ENCODE measurements around the gene MORN4.
A peak's percentile ranks its signal among the peaks of the same experiment; 100 is the strongest.
"Not testable (repeated sequence)": the region's sequence is repeated elsewhere in the genome, so short reads cannot be mapped to it uniquely, and the experiment has no call there.

The MORN4 gene

GRCh38 chr10:97640868-97641811 is 7.8 kb upstream of the MORN4 start:
- peak; percentile 34 for DNase-seq
- ATAC-seq, result no peak

DNA sequence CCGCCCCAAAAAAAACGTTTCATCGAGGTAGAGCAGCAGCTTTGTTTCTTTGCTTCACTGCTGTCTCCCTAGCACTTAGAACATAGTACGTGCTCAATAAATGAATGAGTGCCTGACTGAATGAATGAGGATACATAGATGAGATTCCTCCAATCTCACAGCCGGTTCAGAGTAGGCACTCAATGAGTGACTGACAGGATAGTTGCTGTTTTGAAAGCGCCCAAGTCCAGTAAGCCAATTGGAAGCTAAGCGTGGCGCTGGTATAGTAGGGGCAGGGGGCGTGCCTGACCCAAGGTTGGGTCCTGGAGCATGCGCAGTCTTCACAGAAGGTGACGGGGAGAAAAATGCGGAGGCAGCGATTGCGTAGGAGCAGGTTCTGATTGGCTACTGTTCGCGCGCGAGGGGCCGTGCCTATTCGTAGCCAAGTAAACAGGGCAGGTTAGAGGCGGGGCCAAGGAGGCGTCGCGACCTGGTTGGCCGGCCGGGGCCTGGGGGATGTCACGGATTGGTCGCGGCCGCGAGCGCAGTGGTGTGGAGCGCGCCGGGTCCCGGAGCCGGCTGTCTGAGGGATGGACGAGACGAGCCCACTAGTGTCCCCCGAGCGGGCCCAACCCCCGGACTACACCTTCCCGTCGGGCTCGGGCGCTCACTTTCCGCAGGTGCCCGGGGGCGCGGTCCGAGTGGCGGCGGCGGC is 7.0 kb upstream of the MORN4 start, which contains the start of gene PI4K2A:
TSS of gene PI4K2A (plus strand) at position 498 of the 694 bp plus-strand sequence. CDS start at position 570, 72 bp downstream.
- ATAC-seq (peak; percentile 100), DNase-seq (peak; percentile 99)

- not testable (repeated sequence) for ATAC-seq, DNase-seq
Measured at GRCh38 chr10:97639090-97639489, 5.8 kb upstream of the MORN4 start.

DNA sequence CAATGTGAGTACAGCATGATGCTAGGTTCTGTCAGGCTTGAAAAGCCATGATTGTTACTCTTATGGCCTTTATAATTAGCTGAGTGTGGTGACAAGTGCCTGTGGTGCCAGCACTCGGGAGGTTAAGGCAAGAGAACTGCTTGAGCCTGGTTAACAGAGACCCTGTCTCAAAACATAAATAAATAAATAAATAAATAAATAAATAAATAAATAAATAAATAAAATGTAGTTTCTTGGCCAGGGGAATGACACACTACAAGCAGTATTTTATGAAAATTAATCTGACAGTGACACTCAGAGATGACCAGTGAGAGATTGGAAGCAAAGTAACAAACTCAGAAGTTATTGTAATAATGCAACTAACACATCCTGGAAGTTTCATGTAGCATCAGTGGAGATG is 2.3 kb upstream of the MORN4 start:
- DNase-seq, result no peak

DNA sequence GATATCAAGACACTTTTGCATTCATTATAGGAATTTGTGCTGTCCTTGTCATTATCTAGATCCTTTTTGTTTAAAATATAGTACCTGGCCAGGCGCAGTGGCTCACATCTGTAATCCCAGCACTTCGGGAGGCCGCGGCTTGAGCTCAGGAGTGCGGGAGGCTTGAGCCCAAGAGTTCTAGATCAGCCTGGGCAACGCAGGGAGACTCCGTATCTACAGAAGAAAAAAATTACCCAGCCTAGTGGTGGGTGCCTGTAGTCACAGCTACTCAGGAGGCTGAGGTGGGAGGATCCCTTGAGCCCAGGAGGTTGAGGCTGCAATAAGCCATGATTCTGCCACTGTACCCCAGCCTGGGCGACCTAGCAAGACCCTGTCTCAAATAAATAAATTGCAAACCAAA is 621 bp upstream of the MORN4 start:
- ATAC-seq, result peak; percentile 38

More for the DNA sequence above, 2.3 kb upstream of the MORN4 start:
- no peak for ATAC-seq

DNA sequence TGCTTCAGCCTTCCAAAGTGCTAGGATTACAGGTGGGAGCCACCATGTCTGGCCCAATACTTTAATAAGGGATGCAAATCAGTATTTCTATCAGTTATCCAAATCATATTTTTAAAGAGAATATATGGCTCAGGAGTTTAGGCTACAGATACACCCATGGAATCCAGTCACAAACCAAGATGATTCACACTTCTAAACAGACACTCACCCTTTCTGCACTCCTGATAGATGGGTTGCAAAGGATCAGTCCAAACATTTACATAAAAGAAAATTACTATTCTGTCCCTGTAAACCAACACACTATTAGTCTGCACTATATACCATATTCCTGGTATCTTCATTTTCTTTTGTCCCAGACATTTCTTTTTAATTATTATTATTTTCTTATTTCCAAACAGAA is 2.2 kb downstream of the MORN4 start:
- ATAC-seq, result no peak
- no peak for DNase-seq

More for the DNA sequence above, 621 bp upstream of the MORN4 start:
- peak; percentile 14 for DNase-seq

GRCh38 chr10:97629289-97629688 is 4.0 kb downstream of the MORN4 start:
- DNase-seq (no peak), ATAC-seq (no peak)

DNA sequence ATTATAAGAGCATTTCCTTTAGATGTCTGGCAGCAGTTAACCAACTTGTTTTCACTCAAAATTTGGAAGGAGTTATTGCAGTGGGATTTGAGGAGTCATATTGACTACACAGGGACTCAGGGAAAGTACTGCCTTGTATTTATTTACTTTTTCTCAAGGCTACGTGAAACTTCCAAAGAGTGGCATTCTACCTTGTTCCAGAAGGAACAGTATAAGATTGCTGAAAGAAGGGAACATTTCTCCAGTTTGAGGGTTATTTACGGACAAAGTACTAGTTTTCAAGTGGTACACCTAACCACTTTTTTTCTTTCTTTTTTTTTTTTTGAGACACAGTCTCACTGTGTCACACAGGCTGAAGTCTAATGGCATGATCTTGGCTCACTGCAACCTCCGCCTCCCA is 5.1 kb downstream of the MORN4 start:
- DNase-seq (no peak), ATAC-seq (no peak)

- no peak for ATAC-seq
- DNase-seq, result no peak
Measured at GRCh38 chr10:97627731-97628130, 5.6 kb downstream of the MORN4 start.

DNA sequence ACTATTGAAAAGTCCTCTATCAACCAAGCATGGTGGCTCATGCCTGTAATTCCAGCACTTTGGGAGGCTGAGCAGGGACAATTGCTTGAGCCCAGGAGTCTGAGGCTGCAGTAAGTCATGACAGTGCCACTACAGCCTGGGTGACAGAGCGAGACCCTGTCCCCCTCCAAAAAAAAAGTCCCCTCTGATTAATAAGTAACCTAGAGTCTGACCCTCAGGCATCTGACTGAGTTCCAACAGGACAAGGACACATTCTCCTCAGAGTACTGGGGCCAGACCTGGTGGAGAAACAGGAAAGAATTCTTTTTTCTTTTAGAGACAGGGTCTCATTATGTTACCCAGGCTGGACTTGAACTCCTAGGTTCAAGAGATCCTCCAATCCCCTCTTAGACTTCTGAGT is 10.0 kb downstream of the MORN4 start:
- ATAC-seq, result no peak
- DNase-seq, result no peak

GRCh38 chr10:97618733-97619132 is 14.6 kb downstream of the MORN4 start:
- ATAC-seq (no peak), DNase-seq (no peak)

GRCh38 chr10:97618285-97618684 is 15.0 kb downstream of the MORN4 start:
- ATAC-seq (no peak), DNase-seq (no peak)

DNA sequence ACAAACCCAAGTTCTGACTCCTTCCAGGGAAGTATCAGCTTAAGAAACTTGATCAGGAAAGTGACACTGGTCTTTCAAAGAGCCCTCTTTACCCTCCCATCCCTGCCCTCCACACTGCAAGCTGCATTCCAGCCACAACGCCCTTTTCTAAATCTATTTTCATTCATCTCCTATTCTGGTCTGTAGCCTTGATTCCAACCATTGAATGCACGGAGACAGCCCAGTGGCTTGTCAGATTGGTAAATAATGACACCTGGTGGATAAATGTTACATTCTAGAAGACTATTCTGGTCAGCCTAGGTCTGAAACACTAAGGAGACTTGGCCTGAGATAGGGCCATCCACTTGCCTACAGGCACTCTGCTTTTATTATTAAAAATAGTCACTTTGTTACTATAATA is 20.9 kb downstream of the MORN4 start:
- DNase-seq (no peak), ATAC-seq (no peak)

DNA sequence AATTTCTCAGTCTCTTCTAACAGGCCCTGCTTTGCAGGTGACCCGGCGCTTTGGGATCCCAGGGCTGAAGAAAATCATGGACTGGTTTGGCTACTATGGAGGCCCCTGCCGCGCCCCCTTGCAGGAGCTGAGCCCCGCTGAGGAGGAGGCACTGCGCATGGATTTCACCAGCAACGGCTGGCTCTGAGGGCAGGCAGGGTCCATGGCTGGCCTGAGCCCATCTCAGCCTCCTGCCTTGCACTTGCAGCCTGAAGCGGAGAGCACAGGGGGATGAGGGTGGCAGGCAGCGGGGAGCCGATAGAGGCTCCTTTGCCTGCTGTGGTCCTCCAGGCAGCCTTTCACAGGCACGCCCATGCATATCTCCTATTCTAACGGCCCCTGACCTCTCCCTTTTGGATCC is 21.8 kb downstream of the MORN4 start:
- DNase-seq, result no peak
- ATAC-seq, result no peak

DNA sequence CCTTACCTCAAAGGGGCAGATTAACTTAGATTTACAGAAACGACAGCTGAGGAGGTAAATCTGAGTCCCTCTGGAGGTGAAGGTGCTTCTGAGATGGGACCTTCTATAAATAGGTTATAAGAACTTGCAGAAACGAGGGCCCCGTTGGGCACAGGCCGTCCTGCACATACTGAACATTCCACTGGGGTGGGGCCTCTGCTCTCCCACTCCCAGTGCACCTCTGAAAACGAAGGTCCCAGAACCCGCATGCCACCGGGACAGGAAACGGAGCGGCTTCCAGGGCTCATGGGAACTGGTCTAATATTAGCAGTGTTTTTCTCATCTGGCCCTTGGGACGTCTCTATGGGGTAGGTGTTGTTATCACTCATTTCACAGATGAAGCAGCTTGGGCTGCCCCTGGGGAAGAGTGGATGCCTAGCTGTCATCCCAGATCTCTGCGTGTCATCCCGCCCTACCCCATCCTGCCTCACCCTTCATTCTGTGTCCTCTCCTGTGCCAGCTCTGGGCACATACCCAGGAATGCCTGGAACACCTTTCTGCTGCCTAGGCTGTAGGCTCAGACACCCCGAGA is 24.2 kb downstream of the MORN4 start:
- DNase-seq (no peak), ATAC-seq (no peak)

DNA sequence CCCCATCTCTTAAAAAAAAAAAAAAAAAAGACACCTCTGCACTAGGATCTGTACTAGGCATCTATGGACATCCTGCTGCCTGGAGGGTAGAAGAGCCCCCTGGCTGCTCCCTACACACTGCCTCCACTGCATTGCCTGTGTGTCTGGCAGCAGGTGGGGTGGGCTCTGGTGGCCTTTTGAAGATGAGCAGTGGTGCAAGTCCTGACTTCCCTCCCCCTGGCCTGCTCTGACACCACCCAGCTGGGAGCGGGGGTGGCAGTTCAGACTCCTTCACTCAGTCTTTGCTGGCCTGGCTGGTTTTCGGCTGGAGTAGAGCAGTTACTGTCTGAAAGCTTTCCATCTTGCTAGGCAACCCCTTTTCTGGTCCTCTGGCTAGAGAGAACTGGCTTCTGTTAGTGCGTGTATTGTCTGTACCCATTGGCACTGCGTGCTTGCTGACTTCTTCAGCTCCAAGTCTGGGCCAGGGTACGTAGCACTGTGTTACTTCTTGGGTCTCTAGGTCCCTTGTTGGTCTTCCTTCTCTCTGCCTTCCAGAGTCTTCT is 26.1 kb downstream of the MORN4 start:
- ATAC-seq (no peak), DNase-seq (no peak)

GRCh38 chr10:97601268-97602215 is 31.8 kb downstream of the MORN4 start:
- DNase-seq, result no peak
- ATAC-seq, result no peak

DNA sequence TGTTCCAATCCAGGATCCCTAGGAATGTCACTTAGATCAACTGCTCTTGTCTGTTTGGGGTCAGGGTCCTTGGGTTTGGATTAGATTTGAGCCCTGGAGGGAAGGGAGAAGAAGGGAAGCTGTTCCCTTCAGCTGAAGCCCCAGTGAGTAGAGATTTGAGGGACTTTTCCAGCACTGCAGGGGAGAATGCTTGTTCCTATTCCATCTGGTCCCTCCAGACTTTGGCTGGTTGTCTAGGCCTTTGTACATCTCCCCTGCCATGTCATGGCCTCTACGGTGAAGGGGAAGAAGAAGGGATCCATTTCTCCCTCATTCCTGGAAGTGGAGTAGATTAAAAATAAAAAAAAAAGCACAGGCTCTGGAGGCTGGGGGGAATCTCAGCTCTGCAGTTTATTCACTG is 32.7 kb downstream of the MORN4 start:
- ATAC-seq (no peak), DNase-seq (no peak)

DNA sequence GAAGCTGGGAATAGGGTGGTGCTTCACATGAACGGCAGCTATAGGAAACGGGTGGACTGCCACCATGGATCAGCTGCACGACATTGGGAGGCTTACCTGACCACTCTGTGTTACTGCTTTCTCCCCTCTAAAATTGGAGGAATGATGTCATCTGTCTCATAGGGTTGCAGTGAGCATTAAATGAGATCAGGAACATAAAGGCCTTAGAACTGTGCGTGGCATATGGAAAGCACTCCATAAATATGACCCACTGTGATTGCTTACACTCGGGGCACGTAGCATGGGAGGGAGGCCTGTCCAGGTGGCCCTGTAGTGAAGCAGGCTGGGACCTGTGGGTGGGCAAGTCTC is 34.1 kb downstream of the MORN4 start:
- ATAC-seq, result no peak

GRCh38 chr10:97598407-97599271 is 34.7 kb downstream of the MORN4 start:
- DNase-seq, result no peak
- no peak for ATAC-seq

More for the DNA sequence above, 34.1 kb downstream of the MORN4 start:
- DNase-seq, result no peak

GRCh38 chr10:97597778-97598177 is 35.5 kb downstream of the MORN4 start:
- ATAC-seq (no peak), DNase-seq (no peak)
